HG02973 (cell line): Measurements from ENCODE around the gene SPINK1.
"Not testable (repeated sequence)": the region's sequence is repeated elsewhere in the genome, so short reads cannot be mapped to it uniquely, and the experiment has no call there.

Experiments
- ATAC-seq: cut with Tn5 transposase; IDR thresholded peaks from one replicate; pipeline ENCODE4 v1.9.1; 2021; ENCODE audit warnings: moderate library complexity; ENCODE audit not compliant: unreplicated experiment

Gene SPINK1, protein sequence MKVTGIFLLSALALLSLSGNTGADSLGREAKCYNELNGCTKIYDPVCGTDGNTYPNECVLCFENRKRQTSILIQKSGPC

DNA sequence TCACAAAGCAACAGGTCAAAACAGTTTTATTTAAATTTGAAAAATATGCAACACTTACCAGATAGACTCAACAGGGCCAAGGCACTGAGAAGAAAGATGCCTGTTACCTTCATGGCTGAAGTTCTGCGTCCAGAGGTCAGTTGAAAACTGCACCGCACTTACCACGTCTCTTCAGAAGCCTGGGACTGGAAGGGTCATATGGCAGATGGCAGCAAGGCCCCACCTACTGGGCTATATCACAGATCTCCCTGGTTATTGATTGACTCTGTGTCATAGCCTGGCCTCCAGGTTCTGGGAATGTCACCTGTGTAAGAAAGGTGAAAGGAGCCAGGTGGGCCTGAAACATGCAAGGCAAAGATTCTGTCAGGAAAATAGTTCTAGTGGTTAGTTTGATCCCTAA, at the start of gene SPINK1:
SPINK1 (minus strand) TSS at position 207 of the 400 bp plus-strand sequence; CDS start at position 113, 94 bp downstream.
- ATAC-seq, result no peak

DNA sequence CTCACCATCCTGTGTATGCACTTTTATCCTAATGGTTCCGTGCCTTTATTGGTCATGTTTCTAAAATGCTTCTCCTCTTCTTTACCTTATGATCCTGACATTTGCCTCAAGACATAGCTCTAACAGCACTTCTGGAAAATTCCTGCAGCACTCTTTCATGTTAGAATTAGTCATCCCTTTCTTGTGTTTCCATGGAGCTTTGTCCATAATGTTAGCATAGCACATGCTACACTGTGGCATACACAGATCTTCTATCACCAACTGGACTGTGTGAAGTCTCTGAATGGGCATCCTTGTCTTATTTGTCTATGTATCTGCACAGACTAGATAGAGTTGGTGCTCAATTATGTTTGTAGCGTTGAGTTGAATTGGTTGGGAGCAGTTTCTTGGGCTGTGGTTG, 49.0 kb upstream of the SPINK1 start:
- ATAC-seq, result no peak

DNA sequence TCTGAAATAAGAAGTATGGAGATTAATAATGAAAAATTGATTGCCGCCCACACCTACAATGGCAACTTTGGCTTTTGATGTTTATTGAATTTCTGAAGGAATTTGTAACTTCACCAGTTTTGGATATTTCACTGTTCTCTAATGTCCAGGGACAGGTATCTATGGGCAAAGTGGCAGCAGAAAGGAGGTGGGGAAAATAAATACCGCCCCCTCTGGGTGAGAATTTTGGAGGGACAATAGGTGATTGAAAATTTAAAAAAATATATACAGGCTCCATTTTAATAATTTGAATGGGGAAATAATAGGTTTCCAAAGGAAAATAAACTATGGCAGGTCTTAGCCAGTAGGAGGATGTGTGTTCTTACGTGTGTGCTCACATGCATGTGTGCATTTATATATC, 48.3 kb upstream of the SPINK1 start:
- no peak for ATAC-seq

DNA sequence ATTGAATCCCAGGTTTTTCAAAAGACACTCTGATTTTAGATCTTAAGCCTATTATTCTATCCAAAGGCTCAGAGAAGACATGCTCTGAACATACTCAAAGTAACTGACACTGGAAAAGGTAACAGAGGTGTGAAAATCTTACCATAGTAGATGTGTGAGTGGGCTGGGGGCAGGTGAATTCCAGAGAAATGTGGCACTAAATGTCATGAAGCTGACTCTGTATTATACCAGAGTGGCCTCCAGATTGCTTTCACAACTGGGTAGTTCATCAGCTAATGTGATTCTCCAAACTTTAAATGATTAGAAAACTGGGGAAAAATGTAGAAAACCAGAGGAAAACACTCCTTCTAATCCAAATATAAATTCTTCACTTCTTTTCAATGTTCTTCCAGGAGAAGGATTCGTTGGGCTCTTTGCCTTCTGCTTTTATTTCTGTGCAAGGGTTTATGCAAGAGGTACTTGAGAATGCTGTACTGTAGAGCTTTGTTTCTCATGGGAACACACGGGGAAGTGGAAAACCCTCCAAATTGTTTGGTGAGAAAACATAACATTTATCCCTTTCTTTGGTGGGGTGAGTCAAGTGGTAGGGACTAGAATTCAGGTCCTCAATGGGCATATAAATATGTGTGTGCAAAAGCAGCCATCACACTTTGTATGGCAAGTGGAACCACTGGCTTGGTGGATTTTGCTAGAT, 46.7 kb upstream of the SPINK1 start, which contains the start of gene SCGB3A2:
SCGB3A2 (plus strand) TSS at position 646 of the 694 bp plus-strand sequence. CDS start 93 bp downstream, outside the sequence.
- ATAC-seq, result no peak

DNA sequence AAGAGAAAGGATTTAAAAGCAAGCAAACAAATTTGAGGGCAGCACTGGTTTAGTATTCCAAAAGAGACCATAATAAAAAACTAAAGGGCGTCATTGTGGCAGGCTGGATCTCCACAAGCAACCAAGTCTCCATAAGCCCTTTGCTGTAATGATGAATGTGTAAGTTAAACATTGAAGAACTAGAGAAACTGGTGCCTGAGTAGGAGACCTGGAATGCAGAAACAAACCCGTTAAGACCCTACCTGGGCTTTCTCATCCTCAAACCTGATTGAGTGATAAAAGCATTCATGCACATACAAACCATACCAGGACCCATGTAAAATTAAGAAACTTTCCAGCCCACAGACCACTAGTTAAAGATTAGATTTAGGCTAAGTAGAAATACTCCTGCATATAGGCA, 45.2 kb upstream of the SPINK1 start:
- ATAC-seq, result no peak

DNA sequence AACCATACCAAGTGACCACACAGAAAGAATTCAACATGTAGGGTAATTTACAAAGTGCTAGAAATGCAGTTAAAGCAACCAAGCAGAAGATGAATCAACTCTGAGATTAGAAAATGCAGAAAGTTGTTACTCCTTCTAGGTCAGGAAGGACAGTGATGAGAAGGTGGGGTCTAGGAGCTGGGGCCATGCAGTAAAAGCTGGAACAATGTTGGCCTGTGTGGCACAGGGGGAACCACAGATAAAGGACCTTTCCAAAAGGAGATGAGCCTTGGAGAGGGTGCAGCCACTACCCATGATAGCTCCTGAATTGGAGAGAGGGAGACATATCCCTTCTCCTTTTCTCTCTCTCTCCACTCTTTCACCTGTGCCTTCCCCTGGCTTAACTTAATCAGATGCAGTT, 44.7 kb upstream of the SPINK1 start:
- no peak for ATAC-seq

DNA sequence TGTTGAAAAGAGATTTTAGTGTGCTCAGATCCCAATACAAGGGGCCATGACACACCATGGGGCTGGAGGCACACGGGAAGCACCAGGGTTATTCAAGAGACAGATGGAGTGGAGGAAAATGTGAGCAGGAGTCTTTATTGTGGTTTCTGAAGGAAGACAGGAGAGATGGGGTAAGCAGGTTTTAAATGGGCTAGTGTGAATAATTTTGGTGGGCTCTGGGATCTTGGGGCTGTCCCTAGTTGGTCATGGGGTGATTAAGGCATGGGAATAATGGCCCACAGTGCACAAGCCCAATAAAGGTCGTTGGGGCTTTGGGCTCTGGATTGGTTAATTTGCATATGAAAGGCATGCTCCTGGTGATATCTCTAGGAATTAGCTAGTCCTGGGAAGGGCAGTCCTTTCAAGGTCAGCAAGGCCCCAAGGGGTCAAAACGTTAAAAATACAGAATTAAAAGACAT, 43.5 kb upstream of the SPINK1 start:
- ATAC-seq, result no peak

DNA sequence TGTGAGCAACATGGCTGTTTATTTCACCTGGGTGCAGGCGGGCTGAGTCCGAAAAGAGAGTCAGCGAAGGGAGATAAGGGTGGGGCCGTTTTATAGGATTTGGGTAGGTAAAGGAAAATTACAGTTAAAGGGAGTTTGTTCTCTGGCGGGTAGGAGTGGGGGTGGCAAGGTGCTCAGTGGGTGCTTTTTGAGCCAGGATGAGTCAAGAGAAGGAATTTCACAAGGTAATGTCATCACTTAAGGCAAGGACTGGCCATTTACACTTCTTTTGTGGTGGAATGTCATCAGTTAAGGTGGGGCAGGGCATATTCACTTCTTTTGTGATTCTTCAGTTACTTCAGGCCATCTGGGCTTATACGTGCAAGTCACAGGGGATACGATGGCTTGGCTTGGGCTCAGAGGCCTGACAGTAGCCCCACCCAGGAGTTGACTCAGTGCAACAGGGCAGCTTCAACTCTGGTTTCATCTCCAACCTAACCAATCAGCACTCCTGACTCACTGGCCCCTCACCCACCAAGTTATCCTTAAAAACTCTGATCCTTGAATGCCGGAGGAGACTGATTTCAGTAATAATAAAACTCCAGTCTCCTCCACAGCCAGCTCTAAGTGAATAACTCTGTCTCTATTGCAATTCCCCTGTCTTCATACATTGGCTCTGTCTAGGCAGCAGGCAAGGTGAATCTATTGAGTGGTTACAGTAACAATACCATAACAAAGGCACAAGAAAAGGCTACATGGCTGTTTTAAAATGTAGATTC, 42.8 kb upstream of the SPINK1 start:
- not testable (repeated sequence) for ATAC-seq

DNA sequence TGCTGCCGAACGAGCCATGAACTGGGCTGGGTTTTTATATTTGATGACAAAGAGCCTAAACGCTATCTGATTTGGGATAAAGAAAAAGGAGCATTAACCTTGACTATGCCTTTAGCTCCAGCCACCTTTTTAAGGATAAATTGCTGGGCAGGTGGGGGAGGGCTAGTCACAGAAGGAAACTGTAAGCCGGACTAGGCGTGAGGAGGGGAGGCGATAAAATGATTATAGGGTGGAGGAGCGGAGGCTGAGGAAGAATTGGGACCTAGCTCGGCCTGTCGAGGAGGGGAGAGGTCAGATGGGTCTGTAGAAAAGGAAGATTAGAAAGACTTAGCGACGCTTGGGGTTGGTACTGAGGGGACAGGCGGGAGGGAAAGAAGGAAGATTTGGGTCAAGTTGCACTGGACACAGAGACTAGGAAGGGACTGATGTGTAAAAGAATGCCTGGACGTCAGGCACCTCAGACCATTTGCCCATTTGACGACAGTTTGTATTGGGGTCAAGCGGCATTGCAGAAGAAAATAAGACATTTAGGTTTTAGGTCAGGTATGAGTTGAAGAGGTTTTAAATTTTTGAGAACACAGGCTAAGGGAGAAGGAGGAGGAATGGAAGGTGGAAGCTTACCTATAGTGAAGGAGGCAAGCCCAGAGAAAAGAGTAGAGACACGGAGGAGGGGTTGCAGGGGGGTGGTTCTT, 41.4 kb upstream of the SPINK1 start:
- not testable (repeated sequence) for ATAC-seq

DNA sequence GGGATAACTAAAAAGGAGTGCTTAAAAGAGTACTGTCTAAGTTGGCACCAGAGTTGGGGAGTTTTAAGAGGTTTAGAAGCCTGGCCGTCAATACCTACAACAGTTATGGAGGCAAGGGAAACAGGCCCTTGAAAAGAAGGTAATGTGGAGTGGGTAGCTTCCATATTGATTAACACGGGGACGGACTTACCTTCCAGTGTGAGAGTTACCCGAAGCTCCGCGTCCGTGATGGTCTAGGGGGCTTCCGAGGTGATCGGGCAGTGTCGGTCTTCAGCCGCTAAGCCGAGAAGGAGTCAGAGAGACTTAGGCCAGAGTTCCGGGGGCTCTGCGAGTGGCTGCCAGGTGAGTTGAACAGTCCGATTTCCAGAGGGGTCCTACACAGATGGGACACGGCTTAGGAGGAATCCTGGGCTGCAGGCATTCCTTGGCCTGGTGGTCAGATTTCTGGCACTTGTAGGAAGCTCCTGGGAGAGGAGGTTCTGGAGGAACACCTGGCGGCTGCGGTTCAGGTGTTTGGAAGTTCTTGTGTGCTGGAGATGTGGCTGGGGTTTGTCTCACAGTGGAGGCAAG, 40.6 kb upstream of the SPINK1 start:
- ATAC-seq, result not testable (repeated sequence)

DNA sequence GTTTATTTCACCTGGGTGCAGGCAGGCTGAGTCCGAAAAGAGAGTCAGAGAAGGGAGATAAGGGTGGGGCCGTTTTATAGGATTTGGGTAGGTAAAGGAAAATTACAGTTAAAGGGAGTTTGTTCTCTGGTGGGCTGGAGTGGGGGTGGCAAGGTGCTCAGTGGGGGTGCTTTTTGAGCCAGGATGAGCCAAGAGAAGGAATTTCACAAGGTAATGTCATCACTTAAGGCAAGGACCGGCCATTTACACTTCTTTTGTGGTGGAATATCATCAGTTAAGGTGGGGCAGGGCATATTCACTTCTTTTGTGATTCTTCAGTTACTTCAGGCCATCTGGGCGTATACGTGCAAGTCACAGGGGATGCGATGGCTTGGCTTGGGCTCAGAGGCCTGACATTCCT, 38.4 kb upstream of the SPINK1 start:
- not testable (repeated sequence) for ATAC-seq

DNA sequence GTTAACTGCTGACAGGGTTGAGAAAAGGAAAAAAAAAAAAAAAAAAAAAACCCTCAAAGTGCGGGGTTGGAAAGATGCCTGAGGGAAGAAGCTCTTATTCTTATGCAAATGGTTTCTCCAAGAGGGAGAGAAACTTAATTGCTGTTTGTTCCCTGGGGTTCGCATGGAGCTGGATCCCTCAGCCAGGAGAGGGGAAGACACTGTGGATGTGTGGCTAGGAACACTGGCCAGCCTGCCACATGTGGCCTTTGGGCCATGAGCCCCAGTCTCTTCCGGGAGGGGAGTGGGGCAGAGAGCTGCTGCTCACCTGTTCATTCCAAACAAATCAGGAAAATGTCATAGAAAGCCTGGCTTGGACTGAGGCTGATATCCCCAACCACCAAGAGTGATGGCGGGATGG, 37.6 kb upstream of the SPINK1 start:
- ATAC-seq, result no peak

DNA sequence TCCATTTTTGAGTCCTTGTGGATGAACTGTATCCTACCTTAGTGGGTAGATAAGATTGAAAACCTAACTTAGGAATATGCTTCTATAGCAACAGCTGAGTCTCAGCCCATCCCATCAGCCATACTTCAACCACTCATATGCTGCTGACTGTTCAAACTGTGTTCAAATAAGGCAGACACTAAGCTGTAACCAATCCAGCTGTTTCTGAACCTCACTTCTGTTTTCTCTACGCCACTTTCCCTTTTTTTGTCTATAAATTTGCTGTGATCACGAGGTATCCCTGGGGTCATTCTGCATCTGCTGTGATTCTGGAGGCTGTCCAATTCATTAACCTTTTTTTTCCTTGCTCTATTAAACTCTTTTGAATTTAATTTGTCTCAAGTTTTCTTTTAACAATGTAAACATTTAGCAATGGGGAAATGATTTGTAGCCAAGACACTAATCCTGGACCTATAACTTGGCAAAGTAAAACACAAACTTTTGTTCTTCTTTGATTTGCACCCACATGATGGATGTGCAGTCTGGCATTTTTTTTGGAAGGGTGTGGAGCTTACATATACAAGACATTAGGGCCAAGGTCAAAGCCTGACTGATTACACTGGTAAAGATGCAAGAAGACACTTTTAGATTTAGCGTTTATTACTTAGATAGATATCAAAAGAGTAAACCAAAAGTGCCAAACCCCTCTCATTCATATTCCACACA, 32.1 kb upstream of the SPINK1 start:
- no peak for ATAC-seq

DNA sequence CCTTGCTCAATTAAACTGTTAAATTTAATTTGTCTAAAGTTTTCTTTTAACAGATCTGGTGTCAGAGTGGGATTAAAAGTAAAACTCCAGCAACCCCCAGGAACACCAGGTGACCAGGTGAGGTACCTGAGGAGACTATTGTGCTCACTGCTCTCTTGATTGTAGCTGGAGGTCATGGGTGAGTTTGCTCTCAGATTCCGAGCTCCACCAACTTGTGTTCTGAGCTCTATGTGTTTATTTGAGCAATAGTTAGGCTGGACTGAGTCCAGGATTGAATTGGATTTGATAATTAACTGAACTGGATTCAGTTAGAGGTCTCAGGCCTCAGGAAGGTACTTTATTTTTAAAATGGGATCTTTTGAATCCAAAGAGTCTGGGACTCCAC, 29.2 kb upstream of the SPINK1 start:
- no peak for ATAC-seq

DNA sequence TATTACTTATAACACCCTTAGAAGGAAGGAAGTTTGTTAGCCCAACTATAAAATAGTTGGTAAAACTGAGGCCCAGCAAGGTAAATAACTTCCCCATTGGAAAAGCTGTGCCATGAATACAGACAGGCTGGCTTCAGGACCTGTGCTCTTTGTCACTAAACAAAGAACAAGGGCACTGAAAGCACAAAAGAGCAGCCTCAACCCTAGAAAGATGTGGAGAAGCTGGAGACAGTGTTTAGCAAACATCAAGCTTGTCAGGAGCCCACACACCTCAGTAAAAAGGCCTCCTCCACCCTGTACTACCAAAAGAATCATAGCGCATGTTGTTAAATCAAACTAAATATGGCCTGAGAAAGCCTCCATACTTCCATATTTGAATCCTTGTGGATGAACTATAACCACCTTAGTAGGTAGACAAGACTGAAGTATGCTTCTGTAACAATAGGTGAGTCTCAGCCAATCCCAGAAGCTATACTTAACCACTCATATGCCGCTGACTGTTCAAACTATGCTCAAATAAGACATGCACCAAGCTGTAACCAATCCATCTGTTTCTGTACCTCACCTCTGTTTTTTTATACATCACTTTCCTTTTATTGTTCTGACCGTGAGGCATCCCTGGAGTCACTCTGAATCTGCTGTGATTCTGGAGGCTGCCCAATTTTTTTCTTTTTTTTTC, 28.6 kb upstream of the SPINK1 start:
- ATAC-seq, result no peak

DNA sequence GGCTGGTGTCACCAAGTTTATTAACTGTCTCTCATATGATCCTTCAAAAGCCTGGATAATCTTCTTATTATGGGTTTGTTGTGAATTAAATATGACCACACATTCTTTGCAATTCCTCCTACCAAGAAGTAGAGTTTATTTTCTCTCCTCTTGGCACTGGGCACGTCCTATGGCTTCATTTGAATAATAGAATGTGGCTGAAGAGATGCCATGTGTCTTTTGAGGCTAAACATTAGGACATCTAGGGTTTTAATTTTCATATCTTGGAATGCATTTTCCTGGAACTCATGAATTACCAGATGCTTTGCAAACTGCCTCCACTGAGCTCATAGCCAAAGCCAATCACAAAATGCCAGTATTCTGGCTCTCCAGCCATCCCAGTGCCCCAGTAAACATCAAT, 27.1 kb upstream of the SPINK1 start:
- ATAC-seq, result no peak

DNA sequence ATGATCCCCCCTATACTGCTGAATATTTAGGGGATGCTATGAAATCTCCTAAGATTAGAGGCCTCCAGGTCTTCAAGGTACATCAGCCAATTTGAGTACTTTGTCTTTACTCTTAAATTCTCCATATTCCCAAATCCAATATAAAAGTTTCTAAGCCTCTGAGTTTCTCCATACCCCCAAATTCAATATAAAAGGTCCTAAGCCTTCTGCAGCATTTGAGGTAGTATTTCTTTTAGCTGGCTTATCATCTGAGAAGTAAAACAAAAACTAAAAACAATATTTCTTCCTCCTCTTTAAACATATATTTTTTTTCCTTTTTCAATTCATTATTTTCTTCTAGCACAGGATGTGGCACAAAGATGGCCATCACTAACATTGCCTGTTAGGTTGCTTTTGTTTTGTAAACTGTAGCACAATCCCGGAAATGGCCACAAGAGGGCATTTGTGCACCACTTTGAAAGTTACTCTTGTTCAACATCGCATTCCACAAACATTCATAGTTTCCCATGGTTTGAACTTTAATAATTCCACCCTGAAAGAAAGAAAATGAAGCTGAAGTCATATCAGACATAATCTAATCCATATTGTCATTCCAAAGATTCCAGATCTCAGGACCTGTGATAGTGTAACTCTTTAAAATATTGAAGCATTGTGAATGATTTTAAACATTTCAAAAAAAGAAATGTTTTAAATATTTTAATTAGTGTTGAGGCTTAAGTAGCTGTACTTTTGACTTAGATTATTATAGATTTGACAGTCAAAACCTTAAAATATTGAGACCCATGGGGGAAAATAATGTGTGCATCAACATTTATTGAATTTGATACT, 26.0 kb upstream of the SPINK1 start:
- ATAC-seq, result peak; percentile 94

DNA sequence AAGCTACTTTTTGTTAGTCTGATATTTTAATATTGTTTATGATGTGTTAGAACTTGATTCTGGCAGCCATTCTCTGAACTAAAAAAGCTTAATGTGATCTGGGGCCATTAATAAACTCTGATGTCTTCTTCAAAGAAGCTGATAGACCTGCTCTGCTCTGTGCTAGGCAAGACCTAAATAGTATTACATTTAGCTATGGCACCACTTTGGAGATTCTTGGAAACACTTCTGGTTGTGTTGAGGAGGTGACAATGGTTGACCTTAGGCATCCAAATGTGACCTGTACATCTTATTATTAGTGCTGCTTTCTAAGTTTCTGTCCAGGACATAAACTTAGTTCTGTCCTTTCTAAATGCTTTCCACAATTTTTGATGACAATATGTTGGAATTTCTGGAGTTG, 25.3 kb upstream of the SPINK1 start:
- no peak for ATAC-seq

DNA sequence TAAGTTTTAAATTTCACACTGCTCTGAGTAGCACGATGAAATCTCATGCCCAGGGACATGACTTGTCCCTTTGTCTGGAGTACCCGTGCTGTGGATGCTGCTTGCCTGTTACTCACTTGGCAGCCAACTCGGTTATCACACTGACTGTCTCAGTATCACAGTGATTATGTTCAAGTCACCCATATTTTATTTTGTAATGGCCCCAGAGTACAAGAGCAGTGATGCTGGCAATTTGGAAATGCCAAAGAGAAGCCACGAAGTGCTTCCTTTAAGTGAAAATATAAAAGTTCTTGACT, 24.3 kb upstream of the SPINK1 start:
- ATAC-seq, result no peak
